Neural progenitor cell (in vitro differentiated cells): ENCODE measurements around the gene C10orf120.

Experiments used
- CTCF ChIP-seq: fragments of 200-600 bp; sonication (generic); IDR thresholded peaks from 2 replicates; pipeline ENCODE4 v1.5.1; 2017; ENCODE audit warnings: antibody characterized with exemption, mild to moderate bottlenecking
- EZH2 ChIP-seq: fragments of 200-600 bp; sonication (generic); IDR thresholded peaks from 2 replicates; pipeline ENCODE4 v1.6.1; 2017; ENCODE audit warnings: antibody characterized with exemption, mild to moderate bottlenecking, moderate library complexity
- EZH2phosphoT487 ChIP-seq: fragments of 200-600 bp; sonication (generic); IDR thresholded peaks from 2 replicates; pipeline ENCODE4 v1.6.1; 2017; ENCODE audit warnings: antibody characterized with exemption

- TF ChIP-seq CTCF: no peak
- TF ChIP-seq EZH2: no peak
- TF ChIP-seq EZH2phosphoT487: no peak
These were observed 35.1 kb downstream of the C10orf120 start for GRCh38 chr10:122664501-122664900.
